HepG2 (cell line): ENCODE results near the gene SHF. TPM values are rescaled to one million over a fixed set of nuclear protein-coding genes. Genes with fewer than 3 reads are reported as not detected.

Experiments
- ATAC-seq: fragments of 200-7000 bp; cut with Tn5 transposase; 3 replicates; pipeline ENCODE4 v1.9.1; 2020; ENCODE audit warnings: mild to moderate bottlenecking, moderate library complexity
- BruUV-seq: library from RNA; stranded (reverse); fragments of 400-500 nt; replicated peaks from 2 replicates; lab custom pipeline; 2021; lab: Mats Ljungman, UMichigan
- CTCF ChIA-PET: fragments of 300-600 bp; formaldehyde crosslinking; extraction: SDS; loops from one replicate; lab custom pipeline; 2021; ENCODE audit warnings: low total read pairs, inconsistent platforms, low intra/inter-chr PET ratio; lab: Yijun Ruan, JAX
- POLR2A ChIA-PET: fragments of 350-600 bp; sonication (Branson Sonifier 250); formaldehyde crosslinking; loops from one replicate; lab custom pipeline; 2020; ENCODE audit warnings: antibody characterized with exemption, inconsistent platforms; lab: Yijun Ruan, JAX
- DNase-seq: peaks from one replicate; pipeline ENCODE4 v3.0.0-alpha.2; 2015; ENCODE audit warnings: low spot score
- FAIRE-seq: peaks from 3 replicates; lab custom pipeline; 2011; peaks lifted over from hg19 to GRCh38; lab: Jason Lieb, UNC
- H2AFZ ChIP-seq: one replicate; pipeline ENCODE4 v1.6.1; 2011; ENCODE audit warnings: low read length, inconsistent platforms
- H3K27ac ChIP-seq: fragments of 300-600 bp; 3 replicates; pipeline ENCODE4 v1.8.0; 2011; ENCODE audit warnings: mixed run types, mild to moderate bottlenecking, mixed read lengths, low read length, inconsistent platforms; ENCODE audit not compliant: insufficient read depth; ENCODE audit errors: extremely low read length
- H3K27me3 ChIP-seq, 2 experiments: fragments of 200-600 bp in 1 of 2; 2 replicates in 1 of 2; 3 replicates in 1 of 2; pipeline versions ENCODE4 v1.6.0 to v1.8.0; 2011; ENCODE audit warnings: low read length in 2 of 2, mild to moderate bottlenecking in 2 of 2, moderate library complexity in 2 of 2, inconsistent platforms in 1 of 2; ENCODE audit not compliant: insufficient read depth in 2 of 2, control insufficient read depth in 1 of 2
- H3K36me3 ChIP-seq, 2 experiments: fragments of 200-600 bp in 1 of 2; replicated peaks in 1 of 2; 2 replicates in 1 of 2; 3 replicates in 1 of 2; pipeline versions ENCODE4 v1.5.1 to v1.8.0; 2011; ENCODE audit warnings: low read length in 2 of 2, inconsistent platforms in 1 of 2; ENCODE audit not compliant: insufficient read depth in 2 of 2, control insufficient read depth in 1 of 2
- H3K4me1 ChIP-seq: 2 replicates; pipeline ENCODE4 v1.5.1; 2012; ENCODE audit warnings: low read length, inconsistent platforms; ENCODE audit not compliant: insufficient read depth
- H3K4me2 ChIP-seq: 2 replicates; pipeline ENCODE4 v1.6.0; 2011; ENCODE audit warnings: low read depth, low read length, inconsistent platforms
- H3K4me3 ChIP-seq, 3 experiments: fragments of 200-600 bp in 1 of 3; sonication (generic), shearing (Covaris generic) in 1 of 3; replicated peaks in 1 of 3; 2 replicates each; pipeline ENCODE4 v1.5.1; 2011 to 2016; ENCODE audit warnings: low read length in 3 of 3, inconsistent platforms in 2 of 3, low read depth in 2 of 3, mild to moderate bottlenecking in 2 of 3, control low read depth in 1 of 3, mixed read lengths in 1 of 3; ENCODE audit not compliant: insufficient read depth in 1 of 3
- H3K79me2 ChIP-seq: one replicate; pipeline ENCODE4 v1.6.1; 2011; ENCODE audit warnings: low read length, inconsistent platforms; ENCODE audit not compliant: insufficient read depth
- H3K9ac ChIP-seq: 2 replicates; pipeline ENCODE4 v1.6.0; 2011; ENCODE audit warnings: mild to moderate bottlenecking, low read depth, low read length, inconsistent platforms; ENCODE audit not compliant: insufficient read depth
- H3K9me3 ChIP-seq: 2 replicates; pipeline ENCODE4 v1.5.1; 2012; ENCODE audit warnings: mild to moderate bottlenecking, low read length
- H4K20me1 ChIP-seq: 2 replicates; pipeline ENCODE4 v1.6.0; 2011; ENCODE audit warnings: inconsistent platforms, mild to moderate bottlenecking, low read length, moderate library complexity; ENCODE audit not compliant: insufficient read depth
- PHF8 ChIP-seq: sonication (generic); formaldehyde crosslinking; IDR thresholded peaks from 2 replicates; pipeline ENCODE4 v1.5.0; 2020; ENCODE audit warnings: missing genetic modification reagents
- TCF7L2 ChIP-seq: IDR thresholded peaks from 2 replicates; pipeline ENCODE4 v1.6.1; 2011; ENCODE audit warnings: mild to moderate bottlenecking, low read depth, low read length, moderate library complexity
- ZFP36L1 ChIP-seq: sonication (generic); formaldehyde crosslinking; IDR thresholded peaks from 2 replicates; pipeline ENCODE4 v1.8.0; 2022; ENCODE audit warnings: mild to moderate bottlenecking, missing genetic modification reagents, moderate library complexity
- ZNF550 ChIP-seq: sonication (generic); formaldehyde crosslinking; IDR thresholded peaks from 2 replicates; pipeline ENCODE4 v1.4.0; 2020; ENCODE audit warnings: mild to moderate bottlenecking, missing genetic modification reagents, borderline replicate concordance
- ZNF562 ChIP-seq: sonication (generic); formaldehyde crosslinking; IDR thresholded peaks from 2 replicates; pipeline ENCODE4 v1.8.0; 2022; ENCODE audit warnings: missing genetic modification reagents, borderline replicate concordance
- ZNF883 ChIP-seq: sonication (generic); formaldehyde crosslinking; IDR thresholded peaks from 2 replicates; pipeline ENCODE4 v1.5.1; 2020; ENCODE audit warnings: mild to moderate bottlenecking, missing genetic modification reagents; ENCODE audit errors: not compliant biosample characterization
- WGBS: methylation state at CpG from one replicate; pipeline ENCODE4 v1.1.6; 2017; ENCODE audit warnings: low lambda C conversion rate; 5-methylcytosine and 5-hydroxymethylcytosine counted together
- in situ Hi-C: cut with HindIII; loops from 2 replicates; pipeline ENCODE4 v1.10.0; 2017; ENCODE audit warnings: low pct_unique_long_range_greater_than_20kb; ENCODE audit not compliant: extremely low pct_ligation_motif_present
- intact Hi-C: fragments of 100-400 bp; cut with micrococcal nuclease; formaldehyde crosslinking; loops from one replicate; pipeline ENCODE4 v1.10.0; 2022; ENCODE audit not compliant: unreplicated experiment
- polyA plus RNA-seq, 8 experiments: library from polyadenylated mRNA; depleted of rRNA in 3 of 8; stranded (reverse) in 7 of 8; unstranded in 1 of 8; fragments of >200 nt; fragmentation: Illumina TruSeq in 4 of 8; extraction: Trizol in 4 of 8; gene quantifications; 2 replicates each; pipeline versions ENCODE4 v1.2.1 to v1.2.3, GENCODE V29; 2011 to 2016; ENCODE audit warnings: low read depth in 4 of 8, missing spikeins in 1 of 8, mixed read lengths in 1 of 8; ENCODE audit not compliant: insufficient read depth in 1 of 8
- total RNA-seq, 5 experiments: library from RNA; depleted of rRNA; stranded (reverse); fragments of >200 nt; fragmentation: Illumina TruSeq; extraction: Trizol; gene quantifications; 2 replicates each; pipeline ENCODE4 v1.2.3, GENCODE V29; 2016; ENCODE audit warnings: low read depth in 1 of 5
- TF ChIP-seq, protein P1 (sequence below): sonication (generic); formaldehyde crosslinking; IDR thresholded peaks from 2 replicates; pipeline ENCODE4 v1.9.0; 2021; ENCODE audit warnings: missing genetic modification reagents, mild to moderate bottlenecking, borderline replicate concordance

Gene SHF
- total and polyA plus RNA-seq, 2 of the 13 experiments (the other 11 are each of a cell fraction or from before 2014, with no cell fraction given): 20.9 to 25.5 TPM

DNA sequence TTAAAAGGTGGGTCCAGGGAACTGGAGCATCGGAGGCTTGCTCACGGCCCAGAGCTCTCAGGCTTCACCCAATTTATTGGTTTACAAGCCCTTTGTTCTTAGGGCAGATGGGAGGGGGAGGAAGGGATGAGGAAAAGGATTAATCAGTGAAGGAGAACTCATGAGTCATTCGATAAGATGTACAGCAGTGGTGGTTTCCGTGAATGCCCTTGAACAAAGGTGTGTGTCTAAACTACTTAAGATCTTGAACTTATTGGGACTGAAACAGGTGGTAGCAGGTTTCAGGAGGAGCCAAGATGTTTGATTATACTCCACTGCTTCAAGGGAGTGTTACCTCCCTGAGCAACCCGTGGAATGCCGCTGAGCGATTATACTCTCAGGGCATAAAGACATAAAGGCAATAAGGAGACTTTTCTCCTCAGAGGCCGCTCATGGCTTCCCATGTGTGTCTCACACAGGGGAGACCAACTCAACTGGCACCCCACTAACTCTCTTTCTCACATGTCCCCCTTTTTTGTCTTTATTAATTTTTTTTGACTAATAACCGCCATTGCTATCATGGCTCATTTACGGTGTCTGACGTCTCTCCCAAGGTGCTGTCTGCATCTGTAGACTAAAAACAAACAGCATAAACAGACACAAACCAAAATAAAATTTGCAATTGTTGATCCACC, 46.9 kb upstream of the SHF start:
- BruUV-seq: no TSS peak
- H3K27ac ChIP-seq: no peak overlapping the region
- FAIRE-seq (no peak), ATAC-seq (no peak), DNase-seq (no peak)
- no peak overlapping the region for H3K9ac ChIP-seq
- peaks cover 6% of the 10 kb centered on the region; the same call in 1 of the 2 replicates for H3K9me3 ChIP-seq
- H3K4me3 ChIP-seq: no peak overlapping the region
- POLR2A ChIA-PET: no interaction called here
- H3K79me2 ChIP-seq: no peaks in the 10 kb centered on the region
- TF ChIP-seq PHF8 (CRISPR knock-in tag): no peak
- no peak for TF ChIP-seq ZNF883
- H3K27me3 ChIP-seq: no peaks in the 10 kb centered on the region; a peak in 1 of 5 replicates
- in situ Hi-C loops (no loop called here), intact Hi-C loops (no loop called here)
- no peaks in the 10 kb centered on the region for H3K4me1 ChIP-seq
- no peak overlapping the region for H3K4me2 ChIP-seq
- no peaks in the 10 kb centered on the region for H3K36me3 ChIP-seq
- WGBS: 49% methylated on average over 11 of the region's 11 CpGs
- CTCF ChIA-PET: no interaction called here
- H2AFZ ChIP-seq: no peak overlapping the region
- no peaks in the 10 kb centered on the region for H4K20me1 ChIP-seq

DNA sequence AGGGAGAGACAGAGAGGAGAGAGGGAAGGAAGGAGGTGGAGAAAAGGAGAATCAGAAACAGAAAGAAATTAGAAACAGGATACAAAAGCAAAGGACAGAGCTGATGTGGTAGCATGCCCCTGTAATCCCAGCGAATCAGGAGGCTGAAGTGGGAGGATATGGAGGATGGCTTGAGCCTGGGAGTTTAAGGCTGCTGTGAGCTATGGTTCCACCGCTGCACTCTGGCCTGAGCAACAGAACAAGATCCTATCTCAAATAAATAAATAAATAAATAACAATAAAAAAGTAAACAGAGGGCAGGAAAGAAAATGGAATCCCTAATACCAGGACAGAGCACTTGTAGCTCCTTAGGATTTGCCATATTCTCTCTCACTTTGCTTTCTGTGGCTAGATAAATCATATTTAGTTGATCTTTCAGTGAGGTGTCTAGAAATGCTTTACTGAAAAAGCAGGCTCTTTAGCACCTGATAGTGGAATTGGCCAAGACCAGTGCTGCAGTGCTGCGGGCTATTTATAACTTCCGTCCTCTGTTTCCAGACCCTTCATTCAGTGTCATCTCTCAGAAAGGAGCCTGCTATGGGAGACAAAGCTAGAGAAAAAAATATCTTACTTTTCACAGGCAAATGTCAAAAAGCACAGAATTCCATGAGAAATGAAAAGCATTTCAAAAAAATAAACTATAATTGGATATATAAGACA, 44.2 kb upstream of the SHF start:
- 49% methylated on average over 4 of the region's 4 CpGs for WGBS
- Histone ChIP-seq H3K9ac (no peak overlapping the region), H3K27me3 (no peaks in the 10 kb centered on the region; a peak in 2 of 5 replicates), H3K4me3 (no peak overlapping the region), H3K36me3 (no peaks in the 10 kb centered on the region), H3K4me1 (no peaks in the 10 kb centered on the region), H4K20me1 (no peaks in the 10 kb centered on the region), H3K79me2 (no peaks in the 10 kb centered on the region), H3K9me3 (peaks cover 6% of the 10 kb centered on the region; the same call in 1 of the 2 replicates), H3K27ac (no peak overlapping the region), H3K4me2 (no peak overlapping the region), H2AFZ (no peak overlapping the region)
- ChIA-PET POLR2A (no interaction called here), CTCF (no interaction called here)
- intact Hi-C loops: no loop called here
- TF ChIP-seq, protein P1, sequence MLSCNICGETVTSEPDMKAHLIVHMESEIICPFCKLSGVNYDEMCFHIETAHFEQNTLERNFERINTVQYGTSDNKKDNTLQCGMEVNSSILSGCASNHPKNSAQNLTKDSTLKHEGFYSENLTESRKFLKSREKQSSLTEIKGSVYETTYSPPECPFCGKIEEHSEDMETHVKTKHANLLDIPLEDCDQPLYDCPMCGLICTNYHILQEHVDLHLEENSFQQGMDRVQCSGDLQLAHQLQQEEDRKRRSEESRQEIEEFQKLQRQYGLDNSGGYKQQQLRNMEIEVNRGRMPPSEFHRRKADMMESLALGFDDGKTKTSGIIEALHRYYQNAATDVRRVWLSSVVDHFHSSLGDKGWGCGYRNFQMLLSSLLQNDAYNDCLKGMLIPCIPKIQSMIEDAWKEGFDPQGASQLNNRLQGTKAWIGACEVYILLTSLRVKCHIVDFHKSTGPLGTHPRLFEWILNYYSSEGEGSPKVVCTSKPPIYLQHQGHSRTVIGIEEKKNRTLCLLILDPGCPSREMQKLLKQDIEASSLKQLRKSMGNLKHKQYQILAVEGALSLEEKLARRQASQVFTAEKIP (CRISPR knock-in tag): no peak
- TF ChIP-seq TCF7L2 (no peak), ZFP36L1 (CRISPR knock-in tag) (no peak), ZNF562 (CRISPR knock-in tag) (no peak), ZNF550 (CRISPR knock-in tag) (no peak)
- no peak for FAIRE-seq
- no TSS peak for BruUV-seq
- in situ Hi-C loops: no loop called here
- no peak for DNase-seq
- ATAC-seq: no peak
